Heart left ventricle (tissue), 16 donors: ENCODE results near the gene SHE. TPM values are rescaled to one million over a fixed set of nuclear protein-coding genes. Genes with fewer than 3 reads are reported as not detected.
A peak's percentile ranks its signal among the peaks of the same experiment; 100 is the strongest.

Experiments
- ATAC-seq, 4 donors: fragments of 200-7000 bp; cut with Tn5 transposase; one replicate each; pipeline ENCODE4 v1.9.1; 2020 to 2022; ENCODE audit warnings: moderate library complexity in 4 of 4, mild to moderate bottlenecking in 3 of 4, moderate number of reproducible peaks in 1 of 4
- DNase-seq, 5 donors: peaks; one replicate each; pipeline ENCODE4 v3.0.0-alpha.2; 2020
- H3K27ac ChIP-seq, 12 donors: fragments of 200-600 bp; sonication (generic) in 4 of 12; one replicate each; pipeline versions ENCODE4 v1.5.0 to v1.8.0; 2016 to 2022; ENCODE audit warnings: mild to moderate bottlenecking in 2 of 12
- H3K27me3 ChIP-seq, 9 donors: fragments of 200-600 bp; sonication (generic) in 2 of 9; one replicate each; pipeline versions ENCODE4 v1.5.1 to v1.8.0; 2016 to 2022; ENCODE audit warnings: mild to moderate bottlenecking in 3 of 9
- H3K36me3 ChIP-seq, 9 donors: fragments of 200-600 bp; sonication (generic) in 2 of 9; one replicate each; pipeline versions ENCODE4 v1.5.0 to v1.8.0; 2018 to 2022; ENCODE audit warnings: mild to moderate bottlenecking in 2 of 9
- H3K4me1 ChIP-seq, 12 donors: fragments of 200-600 bp; sonication (generic) in 4 of 12; one replicate each; pipeline versions ENCODE4 v1.5.0 to v1.8.0; 2016 to 2022; ENCODE audit warnings: mild to moderate bottlenecking in 3 of 12
- H3K4me3 ChIP-seq, 12 donors: fragments of 200-600 bp; sonication (generic) in 4 of 12; one replicate each; pipeline versions ENCODE4 v1.5.0 to v1.8.0; 2017 to 2022; ENCODE audit warnings: mild to moderate bottlenecking in 9 of 12, moderate library complexity in 4 of 12
- H3K9me3 ChIP-seq, 12 donors: fragments of 200-600 bp; sonication (generic) in 4 of 12; one replicate each; pipeline versions ENCODE4 v1.5.0 to v1.8.0; 2016 to 2022; ENCODE audit warnings: mild to moderate bottlenecking in 1 of 12
- CTCF ChIP-seq, 12 donors: fragments of 200-600 bp; sonication (generic) in 4 of 12; IDR thresholded peaks; one replicate each; pipeline versions ENCODE4 v1.5.0 to v1.8.0; 2018 to 2022; ENCODE audit warnings: antibody characterized with exemption in 12 of 12, mild to moderate bottlenecking in 5 of 12
- POLR2A ChIP-seq, 2 donors: fragments of 450-650 bp; IDR thresholded peaks; one replicate each; pipeline ENCODE4 v1.6.1; 2017; ENCODE audit warnings: antibody characterized with exemption in 2 of 2, mild to moderate bottlenecking in 2 of 2, moderate library complexity in 2 of 2
- WGBS, 4 donors: extraction: QIAGEN DNeasy Blood & Tissue Kit in 2 of 4; methylation state at CpG; one replicate each; pipeline versions ENCODE4 v1.1.5 to v1.1.7; 2013 to 2018; 5-methylcytosine and 5-hydroxymethylcytosine counted together
- intact Hi-C, 10 donors: fragments of 100-400 bp; cut with DNase I; formaldehyde crosslinking; loops; one replicate each; pipeline versions ENCODE4 v1.11.1 to v1.14.2; 2022
- polyA plus RNA-seq, 2 donors: library from polyadenylated mRNA; stranded (reverse); fragments of 200-250 nt; gene quantifications; one replicate each; pipeline ENCODE4 v1.2.3, GENCODE V29; 2013
- total RNA-seq, 9 donors: library from RNA; depleted of rRNA in 2 of 9; stranded (reverse); fragments of >200 nt in 2 of 9; fragmentation: NEBNext Ultra II Directional in 3 of 9; extraction: Animal tissue kit (Norgen Biotek cat#: 25700) in 3 of 9; gene quantifications; one replicate each; pipeline versions ENCODE4 v1.1.0 to v1.2.4, GENCODE V29; 2016 to 2023
- donor health status: ischemic (EF 13 %, LVEDD 7.1; RV severe dilation, severe dysfunction).
- donor health status: healthy with polysubstance abuse.
- donor health status: DM: no; HTN: yes; CAD: no.
- donor health status: DM: no; HTN: no; CAD: no.
- donor health status: ischemic (EF 25% LVEDD 6.9; RV normal size, moderate dysfunction).
- donor health status: ischemic (EF 25% LVEDD 5.7; RV mildly dilated, moderate dysfunction).
- donor health status: healthy.
- donor health status: DM: yes; HTN: yes; CAD: no.
- donor health status: ischemic (EF 35%, LVEDD 5.7; RV mildly dilated, moderate dysfunction).
- donor health status: nonischemic (EF 11% LVEDD 7.7; RV severe dilation, severe dysfunction).
- donor health status: DM: yes; HTN: yes; CAD: no.
- donor health status: PGD.
- donor health status: ischemic (EF 29% LVEDD 5.4; RV normal size, mild dysfunction).
- donor health status: nonischemic (EF 23%, LVEDD 6.1; RV moderate dilation, normal function).

The SHE gene
- total and polyA plus RNA-seq, 11 donors, result 10.1 to 19.4 (median 11.9) TPM

- Histone ChIP-seq H3K36me3 (peaks cover 0 to 10% (median 0%) of the 10 kb centered on the region in 9 donors), H3K9me3 (no peaks in the 10 kb centered on the region), H3K27me3 (no peaks in the 10 kb centered on the region), H3K4me3 (no peak overlapping the region), H3K27ac (no peak overlapping the region), H3K4me1 (no peaks in the 10 kb centered on the region)
- TF ChIP-seq CTCF (IDR thresholded peaks at IDR 0.05) (no peak), POLR2A (IDR thresholded peaks at IDR 0.05) (no peak)
- DNase-seq, result no peak
- WGBS, 4 donors, result 67 to 80% (median 73%) methylated on average over 6 of the region's 6 CpGs
- intact Hi-C loops, result no loop called here
- no peak for ATAC-seq
These were observed 25.0 kb upstream of the SHE start for GRCh38 chr1:154527192-154527591.

GRCh38 chr1:154524881-154525280, 22.7 kb upstream of the SHE start:
- ATAC-seq, result no peak
- H3K4me3 ChIP-seq, result no peak overlapping the region
- H3K27me3 ChIP-seq, result no peaks in the 10 kb centered on the region
- peaks cover 0 to 10% (median 0%) of the 10 kb centered on the region in 9 donors for H3K36me3 ChIP-seq
- no peak for TF ChIP-seq CTCF (IDR thresholded peaks at IDR 0.05)
- no peak for TF ChIP-seq POLR2A (IDR thresholded peaks at IDR 0.05)
- intact Hi-C loops, result no loop called here
- DNase-seq, result no peak
- no peaks in the 10 kb centered on the region for H3K9me3 ChIP-seq
- no peak overlapping the region for H3K27ac ChIP-seq
- H3K4me1 ChIP-seq, result peaks cover 0 to 21% (median 16%) of the 10 kb centered on the region in 12 donors

GRCh38 chr1:154521695-154522094, 19.5 kb upstream of the SHE start:
- no peak for TF ChIP-seq CTCF (IDR thresholded peaks at IDR 0.05)
- no peak for TF ChIP-seq POLR2A (IDR thresholded peaks at IDR 0.05)

GRCh38 chr1:154520333-154520732, 18.1 kb upstream of the SHE start:
- peak overlapping the region in 5 of 12 donors; percentile 15 to 60 (median 30) for H3K27ac ChIP-seq
- WGBS, 4 donors, result 6 to 22% (median 10%) methylated on average over 3 of the region's 3 CpGs
- intact Hi-C loops, result no loop called here

More at GRCh38 chr1:154521695-154522094, 19.5 kb upstream of the SHE start:
- WGBS, 4 donors, result 42 to 54% (median 45%) methylated on average over 3 of the region's 3 CpGs
- H3K27ac ChIP-seq, result no peak overlapping the region
- H3K4me3 ChIP-seq, result no peak overlapping the region
- H3K4me1 ChIP-seq, result peaks cover 0 to 34% (median 20%) of the 10 kb centered on the region in 12 donors
- peaks cover 0 to 10% (median 0%) of the 10 kb centered on the region in 9 donors for H3K36me3 ChIP-seq
- no peak for ATAC-seq
- no peaks in the 10 kb centered on the region for H3K9me3 ChIP-seq
- intact Hi-C loops, result no loop called here
- no peaks in the 10 kb centered on the region for H3K27me3 ChIP-seq
- no peak for DNase-seq

More at GRCh38 chr1:154520333-154520732, 18.1 kb upstream of the SHE start:
- H3K9me3 ChIP-seq, result no peaks in the 10 kb centered on the region
- TF ChIP-seq POLR2A (IDR thresholded peaks at IDR 0.05) (no peak), CTCF (IDR thresholded peaks at IDR 0.05) (no peak)
- peaks cover 0 to 34% (median 20%) of the 10 kb centered on the region in 12 donors for H3K4me1 ChIP-seq
- peaks cover 0 to 10% (median 0%) of the 10 kb centered on the region in 9 donors for H3K36me3 ChIP-seq
- DNase-seq (peak in 3 of 5 donors; percentile 35 to 48 (median 42)), ATAC-seq (peak; percentile 61 to 86 (median 79))
- H3K27me3 ChIP-seq, result no peaks in the 10 kb centered on the region
- no peak overlapping the region for H3K4me3 ChIP-seq
